ENCODE measurements around the gene ADRA2C.

ADRA2C gene

DNA sequence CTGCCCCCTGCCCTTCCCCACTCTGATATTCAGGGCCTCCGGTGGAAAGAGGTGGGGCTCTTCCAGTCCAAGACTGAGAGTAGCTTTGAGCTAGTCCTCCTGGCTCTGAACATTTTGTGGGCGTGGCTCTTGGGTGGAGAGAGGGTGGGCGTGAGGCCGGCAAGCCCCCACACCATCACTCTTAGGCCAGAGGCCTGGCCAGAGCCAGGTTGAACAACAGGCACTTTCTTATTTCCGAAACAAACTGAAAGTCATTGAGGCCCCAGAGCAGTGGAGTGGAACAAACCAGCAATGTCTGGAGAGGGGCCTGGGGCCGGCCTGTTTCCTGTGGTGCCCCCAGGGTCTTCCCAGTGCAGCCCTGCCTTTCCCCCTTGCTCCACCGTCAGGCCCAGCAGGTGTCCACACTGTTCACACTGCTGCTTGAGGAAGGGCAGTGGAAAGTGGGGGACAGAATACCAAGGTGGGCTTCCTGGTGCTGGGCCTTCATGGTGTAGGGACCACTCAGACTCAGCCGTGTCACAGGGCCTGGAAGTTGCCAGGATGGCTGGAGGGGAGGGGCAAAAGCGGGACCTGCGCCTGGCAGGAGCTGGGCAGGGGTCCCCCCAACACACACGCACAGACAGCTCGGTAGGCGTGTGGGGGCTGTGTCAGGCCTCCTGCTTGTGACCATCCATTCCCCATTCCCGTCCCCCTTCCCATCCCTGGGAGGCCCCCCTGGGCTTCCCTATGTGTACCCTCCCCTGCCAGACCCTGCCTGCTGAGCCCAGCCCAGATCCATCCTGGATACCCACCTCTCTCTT, 2.9 kb downstream of the ADRA2C start:
- Histone ChIP-seq H3K4me1 (ENCODE audit: insufficient read depth, low read length, severe bottlenecking) (no peaks in the 10 kb centered on the region), H3K4me2 (ENCODE audit: low read length) (no peak overlapping the region), H3K9ac (ENCODE audit: low read length) (no peak overlapping the region), H3K79me2 (ENCODE audit: insufficient read depth, low read length) (no peaks in the 10 kb centered on the region), H3K9me3 (ENCODE audit: low read length) (no peaks in the 10 kb centered on the region), H3K9me2 (ENCODE audit: low read depth, low read length) (no peaks in the 10 kb centered on the region), H3K27ac (ENCODE audit: low read depth, low read length, poor library complexity, severe bottlenecking) (no peak overlapping the region), H2AFZ (ENCODE audit: low read length) (no peak overlapping the region), H3K27me3 (ENCODE audit: insufficient read depth, low read length) (no peaks in the 10 kb centered on the region), H3F3A (ENCODE audit: insufficient read depth, low read length) (no peaks in the 10 kb centered on the region), H4K20me1 (ENCODE audit: insufficient read depth, low read length) (no peaks in the 10 kb centered on the region), H3K4me3 (ENCODE audit: low read depth, low read length, poor library complexity, severe bottlenecking) (no peak overlapping the region), H3K36me3 (ENCODE audit: insufficient read depth, low read length) (no peaks in the 10 kb centered on the region)
- TF ChIP-seq, protein P1, sequence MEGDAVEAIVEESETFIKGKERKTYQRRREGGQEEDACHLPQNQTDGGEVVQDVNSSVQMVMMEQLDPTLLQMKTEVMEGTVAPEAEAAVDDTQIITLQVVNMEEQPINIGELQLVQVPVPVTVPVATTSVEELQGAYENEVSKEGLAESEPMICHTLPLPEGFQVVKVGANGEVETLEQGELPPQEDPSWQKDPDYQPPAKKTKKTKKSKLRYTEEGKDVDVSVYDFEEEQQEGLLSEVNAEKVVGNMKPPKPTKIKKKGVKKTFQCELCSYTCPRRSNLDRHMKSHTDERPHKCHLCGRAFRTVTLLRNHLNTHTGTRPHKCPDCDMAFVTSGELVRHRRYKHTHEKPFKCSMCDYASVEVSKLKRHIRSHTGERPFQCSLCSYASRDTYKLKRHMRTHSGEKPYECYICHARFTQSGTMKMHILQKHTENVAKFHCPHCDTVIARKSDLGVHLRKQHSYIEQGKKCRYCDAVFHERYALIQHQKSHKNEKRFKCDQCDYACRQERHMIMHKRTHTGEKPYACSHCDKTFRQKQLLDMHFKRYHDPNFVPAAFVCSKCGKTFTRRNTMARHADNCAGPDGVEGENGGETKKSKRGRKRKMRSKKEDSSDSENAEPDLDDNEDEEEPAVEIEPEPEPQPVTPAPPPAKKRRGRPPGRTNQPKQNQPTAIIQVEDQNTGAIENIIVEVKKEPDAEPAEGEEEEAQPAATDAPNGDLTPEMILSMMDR (IDR thresholded peaks at IDR 0.05; ENCODE audit: low read length): no peak

DNA sequence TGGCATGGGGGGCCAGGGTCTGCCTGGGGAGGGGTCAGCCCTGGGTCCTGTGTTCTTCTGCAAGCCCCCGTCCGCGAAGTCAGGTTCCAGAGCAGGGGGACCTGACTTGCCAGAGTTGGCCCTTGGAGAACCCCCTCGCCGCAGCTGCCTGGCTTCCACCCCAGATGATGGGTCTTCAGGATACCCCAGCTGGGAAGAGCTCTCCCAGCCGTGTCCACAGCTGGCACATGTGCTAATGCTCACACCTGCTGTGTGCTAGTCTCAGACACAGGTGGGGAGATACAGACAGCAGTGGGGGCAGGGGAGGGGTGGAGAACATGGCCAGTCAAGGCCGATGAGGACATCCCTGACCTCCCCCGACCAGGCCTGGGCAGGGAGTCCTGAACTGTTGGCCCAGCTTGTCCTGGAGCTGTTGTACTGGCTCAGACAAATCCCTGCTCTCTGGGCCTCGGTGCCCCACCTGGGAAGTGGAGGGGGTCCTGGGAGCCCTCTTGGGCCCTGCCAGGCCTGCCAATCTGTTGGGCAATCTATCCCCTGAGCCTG, 3.5 kb downstream of the ADRA2C start:
- no peaks in the 10 kb centered on the region for H3K4me1 ChIP-seq (ENCODE audit: insufficient read depth, low read length, severe bottlenecking)
- no peaks in the 10 kb centered on the region for H3K9me3 ChIP-seq (ENCODE audit: low read length)
- H4K20me1 ChIP-seq (ENCODE audit: insufficient read depth, low read length): no peaks in the 10 kb centered on the region
- H3K36me3 ChIP-seq (ENCODE audit: insufficient read depth, low read length): no peaks in the 10 kb centered on the region
- no peak overlapping the region for H3K27ac ChIP-seq (ENCODE audit: low read depth, low read length, poor library complexity, severe bottlenecking)
- H3K9me2 ChIP-seq (ENCODE audit: low read depth, low read length): no peaks in the 10 kb centered on the region
- no peaks in the 10 kb centered on the region for H3F3A ChIP-seq (ENCODE audit: insufficient read depth, low read length)
- no peak overlapping the region for H3K4me3 ChIP-seq (ENCODE audit: low read depth, low read length, poor library complexity, severe bottlenecking)
- H2AFZ ChIP-seq (ENCODE audit: low read length): no peak overlapping the region
- TF ChIP-seq EZH2 (IDR thresholded peaks at IDR 0.05; ENCODE audit: borderline replicate concordance, low read length): no peak
- TF ChIP-seq, protein P1 (IDR thresholded peaks at IDR 0.05; ENCODE audit: low read length): no peak
- no peaks in the 10 kb centered on the region for H3K79me2 ChIP-seq (ENCODE audit: insufficient read depth, low read length)
- no peaks in the 10 kb centered on the region for H3K27me3 ChIP-seq (ENCODE audit: insufficient read depth, low read length)
- H3K9ac ChIP-seq (ENCODE audit: low read length): no peak overlapping the region
- no peak overlapping the region for H3K4me2 ChIP-seq (ENCODE audit: low read length)

DNA sequence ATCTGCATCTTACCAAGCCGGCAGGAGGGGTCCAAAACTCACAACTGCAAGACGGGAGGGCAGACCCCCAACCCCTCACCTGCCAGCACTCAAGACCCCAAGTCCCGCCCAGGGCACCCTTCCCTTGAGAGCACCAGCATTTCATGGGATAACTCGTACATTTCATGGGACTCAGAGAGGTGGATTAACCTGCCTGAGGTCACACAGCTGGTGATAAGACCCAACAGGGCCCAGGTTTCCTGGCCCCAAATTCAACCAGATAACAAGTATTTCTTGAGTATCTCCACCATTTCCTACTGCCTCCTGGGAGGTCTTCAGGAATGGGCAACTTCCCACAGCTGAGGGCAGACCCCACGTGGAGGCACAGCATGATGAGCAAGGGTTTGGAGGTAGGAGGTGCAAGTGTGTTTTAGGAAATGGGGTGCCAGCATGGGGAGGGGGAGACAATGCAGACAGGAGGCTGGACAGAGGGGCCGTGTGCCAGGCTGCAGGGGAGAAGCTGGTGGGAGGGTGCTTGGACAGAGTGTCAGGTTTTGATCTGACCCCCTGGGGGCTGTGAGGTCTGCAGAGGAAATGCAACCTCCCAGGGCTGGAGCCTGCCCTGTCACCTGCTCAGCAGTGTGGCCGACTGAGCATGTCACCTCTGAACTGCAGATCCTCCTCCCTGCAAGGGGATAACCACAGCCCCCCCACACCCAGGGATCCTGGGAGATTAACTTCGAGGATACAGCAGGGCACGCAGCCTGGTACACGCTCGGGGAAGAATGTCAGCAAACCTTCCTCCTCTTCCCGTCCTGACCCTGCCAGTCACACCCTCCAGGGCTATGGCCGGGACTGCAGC, 4.4 kb downstream of the ADRA2C start:
- no peak overlapping the region for H2AFZ ChIP-seq (ENCODE audit: low read length)
- TF ChIP-seq, protein P1 (IDR thresholded peaks at IDR 0.05; ENCODE audit: low read length): no peak
- TF ChIP-seq EZH2 (IDR thresholded peaks at IDR 0.05; ENCODE audit: borderline replicate concordance, low read length): no peak
- H3K79me2 ChIP-seq (ENCODE audit: insufficient read depth, low read length): no peaks in the 10 kb centered on the region
- H3K4me3 ChIP-seq (ENCODE audit: low read depth, low read length, poor library complexity, severe bottlenecking): no peak overlapping the region
- H3K4me1 ChIP-seq (ENCODE audit: insufficient read depth, low read length, severe bottlenecking): no peaks in the 10 kb centered on the region
- H4K20me1 ChIP-seq (ENCODE audit: insufficient read depth, low read length): no peaks in the 10 kb centered on the region
- no peaks in the 10 kb centered on the region for H3K9me2 ChIP-seq (ENCODE audit: low read depth, low read length)
- H3F3A ChIP-seq (ENCODE audit: insufficient read depth, low read length): no peaks in the 10 kb centered on the region
- H3K9me3 ChIP-seq (ENCODE audit: low read length): no peaks in the 10 kb centered on the region
- H3K27ac ChIP-seq (ENCODE audit: low read depth, low read length, poor library complexity, severe bottlenecking): no peak overlapping the region
- no peak overlapping the region for H3K9ac ChIP-seq (ENCODE audit: low read length)
- H3K36me3 ChIP-seq (ENCODE audit: insufficient read depth, low read length): no peaks in the 10 kb centered on the region
- no peaks in the 10 kb centered on the region for H3K27me3 ChIP-seq (ENCODE audit: insufficient read depth, low read length)
- no peak overlapping the region for H3K4me2 ChIP-seq (ENCODE audit: low read length)

Data from OCI-LY1 (cell line).